GM21390 (cell line): Measurements from ENCODE around the gene PTPRR.
"Not testable (repeated sequence)": the region's sequence is repeated elsewhere in the genome, so short reads cannot be mapped to it uniquely, and the experiment has no call there.

ENCODE experiments used
- ATAC-seq: cut with Tn5 transposase; IDR thresholded peaks from one replicate; pipeline ENCODE4 v1.9.1; 2021; ENCODE audit not compliant: unreplicated experiment

The PTPRR gene

GRCh38 chr12:70842942-70843341, 77.6 kb downstream of the PTPRR start:
- ATAC-seq = no peak

- no peak for ATAC-seq
Observed at GRCh38 chr12:70842136-70842535, 78.4 kb downstream of the PTPRR start.

GRCh38 chr12:70840656-70841350, 79.7 kb downstream of the PTPRR start:
- no peak for ATAC-seq

- no peak for ATAC-seq
Observed at GRCh38 chr12:70839544-70839943, 81.0 kb downstream of the PTPRR start.

GRCh38 chr12:70838127-70838526, 82.4 kb downstream of the PTPRR start:
- ATAC-seq = no peak

GRCh38 chr12:70837026-70837425, 83.5 kb downstream of the PTPRR start:
- ATAC-seq = no peak

- no peak for ATAC-seq
Observed at GRCh38 chr12:70835948-70836347, 84.6 kb downstream of the PTPRR start.

- ATAC-seq = no peak
Observed at GRCh38 chr12:70831543-70831942, 89.0 kb downstream of the PTPRR start.

GRCh38 chr12:70830221-70831061, 90.1 kb downstream of the PTPRR start:
- ATAC-seq = no peak

- no peak for ATAC-seq
Observed at GRCh38 chr12:70829070-70829469, 91.5 kb downstream of the PTPRR start.

GRCh38 chr12:70828351-70828750, 92.2 kb downstream of the PTPRR start:
- no peak for ATAC-seq

GRCh38 chr12:70826156-70826555, 94.4 kb downstream of the PTPRR start:
- no peak for ATAC-seq

- ATAC-seq = no peak
Observed at GRCh38 chr12:70824511-70824910, 96.0 kb downstream of the PTPRR start.

- no peak for ATAC-seq
Observed at GRCh38 chr12:70823182-70823976, 97.2 kb downstream of the PTPRR start.

- no peak for ATAC-seq
Observed at GRCh38 chr12:70822412-70822811, 98.1 kb downstream of the PTPRR start.

- ATAC-seq = no peak
Observed at GRCh38 chr12:70815971-70816391, 104.6 kb downstream of the PTPRR start.

- ATAC-seq = no peak
Observed at GRCh38 chr12:70815056-70815455, 105.5 kb downstream of the PTPRR start.

- no peak for ATAC-seq
Observed at GRCh38 chr12:70813559-70813958, 107.0 kb downstream of the PTPRR start.

- no peak for ATAC-seq
Observed at GRCh38 chr12:70812136-70812535, 108.4 kb downstream of the PTPRR start.

GRCh38 chr12:70809887-70810286, 110.7 kb downstream of the PTPRR start:
- no peak for ATAC-seq

- ATAC-seq = not testable (repeated sequence)
Observed at GRCh38 chr12:70807993-70808392, 112.5 kb downstream of the PTPRR start.

GRCh38 chr12:70806827-70807226, 113.7 kb downstream of the PTPRR start:
- no peak for ATAC-seq
